Stimulated activated CD4-positive, alpha-beta T cell treated with anti-CD3 and anti-CD28 coated beads, Interleukin-2, amount 100 ng/mL, for 24 hours (primary cell): ENCODE results near the gene PEX11B.
"Not testable (repeated sequence)": the region's sequence is repeated elsewhere in the genome, so short reads cannot be mapped to it uniquely, and the experiment has no call there.

ENCODE experiments used
- DNase-seq, 2 donors: peaks; one replicate each; pipeline ENCODE4 v3.0.0-alpha.2; 2020

PEX11B gene

DNA sequence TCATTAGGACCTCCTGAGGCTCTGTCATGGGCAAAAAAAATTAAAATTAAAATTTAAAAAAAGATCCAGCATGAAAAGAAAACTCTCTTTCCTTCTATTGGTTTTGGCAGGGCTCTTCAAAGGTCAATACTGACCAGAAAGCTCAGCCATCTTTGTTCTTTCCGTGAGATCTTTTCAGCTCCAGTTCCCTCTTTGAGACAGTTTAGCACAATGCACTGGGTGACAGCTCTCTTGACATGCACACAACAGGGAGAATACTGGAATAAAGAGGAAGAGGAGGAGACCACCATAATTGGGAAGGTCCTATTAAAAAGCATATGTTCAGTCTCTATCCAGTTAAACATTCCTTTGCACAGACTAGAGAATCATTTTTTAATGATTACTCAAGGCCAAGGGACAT, 33.0 kb upstream of the PEX11B start:
- DNase-seq: no peak

DNA sequence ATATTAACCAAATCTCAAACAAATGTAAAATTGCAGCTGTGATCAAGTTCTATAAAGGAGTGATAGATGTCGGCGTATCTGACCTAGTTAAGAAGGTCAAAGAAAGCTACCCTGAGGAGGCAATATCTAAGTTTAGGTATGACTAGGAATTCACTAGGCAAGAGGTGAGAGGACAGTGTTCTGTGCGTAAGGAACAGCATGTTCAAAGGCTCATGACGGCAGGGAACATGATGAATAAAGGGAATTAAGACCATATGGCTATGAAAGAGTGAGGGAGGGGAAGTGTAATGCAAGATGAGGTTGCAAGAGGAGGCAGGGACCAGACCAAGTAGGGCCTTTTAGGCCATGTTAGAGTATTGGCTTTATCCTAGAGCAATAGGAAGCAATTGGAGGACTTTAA, 30.7 kb upstream of the PEX11B start:
- no peak for DNase-seq

DNA sequence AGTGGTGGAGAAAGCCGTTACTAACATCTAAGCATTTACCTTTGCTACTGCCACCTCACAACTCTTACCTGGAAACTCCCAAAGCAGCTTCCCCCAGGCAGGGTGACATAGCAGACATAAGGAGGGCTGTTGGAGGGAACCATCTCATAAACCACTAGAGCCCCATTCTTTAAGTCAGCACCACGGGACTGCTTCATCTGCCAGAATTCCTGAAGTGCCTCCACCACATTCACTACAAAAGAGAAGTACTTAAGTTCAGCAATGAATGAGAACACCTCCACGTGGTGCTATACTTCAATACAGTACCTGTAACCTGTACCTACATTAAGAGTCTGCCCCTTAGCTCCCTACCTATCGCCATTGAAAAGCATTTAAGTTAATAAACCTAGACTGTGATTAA, 29.0 kb upstream of the PEX11B start:
- DNase-seq: no peak

DNA sequence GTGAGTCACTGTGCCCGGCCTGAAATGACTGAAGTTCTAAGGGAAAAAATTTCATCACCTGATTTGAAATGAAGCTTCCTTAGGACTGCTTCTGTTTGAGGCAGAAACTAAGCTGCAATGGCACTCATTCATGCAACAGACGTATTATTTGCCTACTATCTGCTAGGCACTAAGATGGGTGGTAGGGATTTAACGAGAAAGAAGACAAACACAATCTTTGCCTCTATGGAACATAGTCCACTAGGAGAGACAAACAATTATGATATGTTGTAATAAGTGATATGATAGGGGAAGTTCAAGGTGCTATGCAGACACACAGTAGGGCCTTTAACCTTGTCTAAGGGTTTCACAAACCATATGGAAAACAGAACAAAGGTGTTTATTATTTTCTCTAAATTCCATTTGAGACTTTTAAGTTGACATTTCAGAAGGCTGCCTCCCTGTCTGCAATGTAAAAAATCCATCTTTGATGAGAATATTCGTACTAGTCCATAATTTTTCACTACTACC, 28.0 kb upstream of the PEX11B start:
- DNase-seq: no peak

DNA sequence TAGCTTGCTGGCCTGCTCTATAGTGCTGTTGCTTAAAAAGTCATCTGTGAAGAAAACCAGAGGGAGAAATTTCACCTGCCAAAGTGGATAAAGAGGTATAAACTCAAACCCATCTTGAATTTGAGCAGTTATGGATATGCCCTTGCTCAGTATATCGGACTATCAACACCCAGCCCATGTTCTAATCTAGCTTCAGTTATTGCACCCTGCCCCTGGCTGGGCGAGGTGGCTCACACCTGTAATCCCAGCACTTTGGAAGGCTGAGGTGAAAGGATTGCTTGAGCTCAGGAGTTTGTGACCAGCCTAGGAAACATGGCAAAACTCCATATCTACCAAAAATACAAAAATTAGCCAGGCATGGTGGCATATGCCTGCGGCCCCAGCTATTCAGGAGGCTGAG, 26.0 kb upstream of the PEX11B start:
- DNase-seq: no peak

DNA sequence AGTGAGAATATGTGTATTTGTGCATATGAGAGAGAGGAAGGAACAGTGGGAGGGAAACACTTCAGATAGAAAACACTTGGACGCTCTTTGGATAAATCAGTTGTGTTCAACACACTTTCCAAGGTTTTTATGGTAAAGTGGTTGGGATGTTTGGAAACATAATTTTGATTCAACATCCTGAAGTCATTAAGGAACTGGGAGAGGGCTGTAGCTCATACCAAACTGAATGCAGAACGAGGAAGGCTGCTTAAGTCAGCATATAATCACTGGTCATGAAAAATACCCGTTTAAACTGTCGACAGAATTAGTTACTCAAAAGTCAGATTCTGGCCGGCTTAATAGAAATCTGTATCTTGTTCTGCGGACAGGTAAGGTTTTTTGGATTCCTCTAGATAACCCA, 24.4 kb upstream of the PEX11B start:
- DNase-seq: no peak

DNA sequence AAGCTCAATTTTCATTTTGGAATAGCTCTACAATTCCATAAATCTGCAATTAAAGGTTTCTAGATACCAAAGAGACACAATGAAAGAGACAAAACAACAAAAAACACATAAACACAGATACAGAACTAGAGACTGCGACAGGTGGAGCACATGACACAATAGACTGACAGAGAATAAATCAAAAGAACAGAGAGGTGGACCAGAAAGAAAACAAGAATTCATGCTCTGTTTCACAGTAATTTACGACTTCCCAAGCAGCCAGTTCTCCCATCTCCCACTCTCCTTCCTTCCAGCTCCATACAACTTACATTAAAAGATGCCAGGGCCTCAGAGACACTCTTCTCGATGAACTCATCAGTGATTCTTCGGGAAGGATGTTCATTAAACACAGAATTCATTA, 23.9 kb upstream of the PEX11B start:
- no peak for DNase-seq

DNA sequence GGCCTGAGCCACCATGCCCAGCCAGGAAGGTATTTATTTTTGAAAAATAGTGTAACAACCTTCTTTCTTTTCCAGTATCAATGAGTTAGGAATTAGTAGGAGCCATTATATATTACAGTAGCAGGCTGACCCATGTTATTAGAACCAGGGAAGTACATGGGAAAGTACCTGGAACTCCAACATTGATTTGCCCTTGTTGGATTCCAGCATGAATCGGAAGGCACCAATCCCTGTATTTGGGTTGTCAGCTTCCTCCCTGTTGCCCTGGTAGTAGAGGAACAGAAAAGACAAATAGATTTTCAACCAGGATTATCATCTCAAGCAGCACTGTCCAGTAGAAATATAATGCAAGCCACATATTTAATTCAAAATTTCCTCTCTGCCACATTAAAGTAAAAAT, 18.9 kb upstream of the PEX11B start:
- no peak for DNase-seq

DNA sequence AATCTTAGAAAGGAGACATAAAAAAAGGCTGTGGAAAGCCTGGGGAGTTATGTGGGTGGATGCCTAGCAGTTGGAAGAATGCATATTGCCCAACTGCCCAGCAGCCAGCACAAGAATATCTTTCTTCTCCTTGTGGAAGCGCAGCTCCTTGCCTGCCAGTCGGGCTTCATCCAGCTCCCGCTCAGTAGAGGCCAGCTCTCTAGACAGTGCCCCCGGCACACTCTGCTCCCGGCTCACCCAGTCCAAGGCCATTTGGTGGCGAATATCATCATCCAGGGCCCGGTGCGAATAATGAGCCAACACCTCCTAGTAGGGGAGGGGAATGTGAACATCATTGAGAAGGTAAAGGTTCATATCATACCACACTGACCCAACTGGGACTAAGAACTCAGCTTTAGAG, 17.7 kb upstream of the PEX11B start:
- DNase-seq: no peak

DNA sequence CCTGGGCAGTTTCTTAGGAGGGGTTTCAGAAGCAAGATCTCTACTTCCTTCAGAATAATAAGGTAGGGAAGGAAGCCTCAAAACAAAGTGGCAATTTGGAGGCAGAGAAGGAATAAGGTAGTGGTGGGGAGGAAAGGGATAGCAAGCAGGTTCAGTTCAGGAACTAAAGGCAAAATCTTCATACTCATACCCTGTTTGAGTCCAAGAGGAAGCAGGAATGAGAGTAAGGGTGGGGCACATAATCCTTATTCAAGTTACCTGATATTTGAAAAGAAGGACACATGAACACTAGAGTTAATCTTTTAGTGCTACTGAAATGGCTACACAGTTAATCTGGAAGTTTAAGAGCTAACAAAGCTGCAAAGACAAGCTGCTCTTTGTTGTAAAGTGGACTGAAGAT, 17.2 kb upstream of the PEX11B start:
- DNase-seq: no peak

DNA sequence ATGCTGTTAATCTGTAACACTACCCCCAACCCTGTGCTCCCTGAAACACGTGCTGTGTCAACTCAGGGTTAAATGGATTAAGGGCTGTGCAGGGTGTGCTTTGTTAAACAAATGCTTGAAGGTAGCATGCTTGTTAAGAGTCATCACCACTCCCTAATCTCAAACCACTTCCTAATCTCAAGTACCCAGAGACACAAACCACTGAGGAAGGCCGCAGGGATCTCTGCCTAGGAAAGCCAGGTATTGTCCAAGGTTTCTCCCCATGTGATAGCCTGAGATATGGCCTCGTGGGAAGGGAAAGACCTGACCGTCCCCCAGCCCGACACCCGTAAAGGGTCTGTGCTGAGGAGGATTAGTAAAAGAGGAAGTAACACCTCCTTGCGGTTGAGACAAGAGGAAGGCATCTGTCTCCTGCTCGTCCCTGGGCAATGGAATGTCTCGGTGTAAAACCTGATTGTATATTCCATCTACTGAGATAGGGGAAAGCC, 14.0 kb upstream of the PEX11B start:
- DNase-seq: peak in 1 of 2 donors; percentile 33

DNA sequence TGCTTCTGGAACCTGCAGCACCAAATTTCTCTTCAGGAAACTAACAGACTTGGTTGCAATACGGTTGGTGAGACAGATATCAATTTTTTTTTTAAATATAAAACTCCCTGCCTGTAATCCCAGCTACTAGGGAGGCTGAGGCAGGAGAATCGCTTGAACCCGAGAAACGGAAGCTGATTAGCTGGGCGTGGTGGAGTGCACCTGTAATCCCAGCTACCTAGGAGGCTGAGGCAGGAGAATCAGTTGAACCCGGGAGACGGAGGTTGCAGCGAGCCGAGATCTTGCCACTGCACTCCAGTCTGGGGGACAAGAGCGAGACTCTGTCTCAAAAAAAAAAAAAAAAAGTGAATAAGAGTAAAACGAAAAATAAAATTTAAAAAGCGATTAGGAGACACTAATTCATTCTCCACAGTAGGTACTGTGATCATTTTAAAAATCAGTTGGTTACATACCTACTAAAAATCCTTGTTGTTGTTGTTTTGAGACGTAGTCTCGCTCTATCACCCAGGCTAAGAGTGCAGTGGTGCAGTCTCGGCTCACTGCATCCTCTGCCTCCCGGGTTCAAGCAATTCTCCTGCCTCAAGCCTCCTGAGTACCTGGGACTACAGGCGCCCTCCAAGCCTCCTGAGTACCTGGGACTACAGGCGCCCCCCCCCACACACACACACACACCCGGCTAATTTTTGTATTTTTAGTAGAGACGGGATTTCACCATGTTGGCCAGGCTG, 9.6 kb upstream of the PEX11B start:
- peak in 1 of 2 donors; percentile 30 for DNase-seq

DNA sequence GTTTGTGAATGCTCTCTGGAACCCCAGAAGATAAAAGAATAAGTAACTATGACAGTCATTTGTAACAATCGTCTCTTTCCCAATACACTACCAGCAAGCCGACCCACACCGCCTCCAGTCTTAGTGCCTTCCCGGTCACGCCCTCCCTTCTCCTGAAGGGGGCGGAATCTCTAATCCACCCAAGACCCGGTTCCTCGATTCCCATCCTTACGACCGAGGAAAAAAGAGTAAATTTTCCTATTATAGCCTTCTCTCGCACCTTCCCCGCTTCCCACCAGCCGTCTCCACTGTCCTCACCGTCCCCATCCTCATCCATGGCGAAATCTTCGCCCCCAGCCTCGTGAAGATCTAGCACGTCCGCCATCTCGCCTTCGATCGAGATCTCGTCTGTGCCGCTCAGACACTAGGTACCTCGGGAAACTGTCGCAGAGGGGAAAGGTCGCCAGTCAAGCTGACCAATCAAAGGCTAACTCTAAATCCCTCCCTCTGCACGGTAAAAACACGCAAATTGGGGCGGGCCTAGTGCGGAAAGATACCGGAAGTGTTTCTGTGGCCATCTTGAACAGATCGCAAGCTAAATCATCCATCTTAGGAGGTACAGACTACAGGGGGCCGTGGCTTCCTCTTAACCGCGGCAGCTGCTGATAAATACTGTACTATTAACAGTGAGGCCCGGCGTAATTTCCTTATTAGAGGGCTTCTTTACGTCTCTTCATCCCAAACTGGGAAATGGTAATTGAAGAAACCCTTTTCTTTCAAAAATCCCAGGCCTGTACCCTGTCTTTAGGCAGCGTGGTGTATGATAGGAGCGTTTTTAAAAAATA, 8.8 kb upstream of the PEX11B start, which contains the start of gene RBM8A:
Gene RBM8A (minus strand): TSS at position 422 of the 824 bp plus-strand sequence. CDS start 58 bp downstream, at position 364.
- peak; percentile 89 to 92 for DNase-seq

DNA sequence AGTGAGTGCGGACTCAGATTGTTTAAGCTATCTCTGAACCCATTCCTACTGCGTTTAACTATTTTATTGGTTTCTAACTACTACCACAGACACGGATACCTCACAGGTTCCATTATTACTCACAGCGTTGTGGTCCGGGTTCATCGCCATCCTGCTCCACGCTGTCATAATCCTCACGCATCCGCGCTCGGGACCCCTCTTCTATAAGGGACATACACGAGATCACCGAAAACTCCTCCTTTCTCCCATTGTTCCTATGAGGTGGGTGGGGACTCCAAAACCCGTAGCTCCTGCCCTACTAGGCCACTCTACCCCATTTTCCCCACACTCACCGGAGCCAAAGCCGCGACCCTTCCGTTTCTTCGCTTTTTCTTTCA, 8.2 kb upstream of the PEX11B start:
- DNase-seq: peak; percentile 60 to 64

DNA sequence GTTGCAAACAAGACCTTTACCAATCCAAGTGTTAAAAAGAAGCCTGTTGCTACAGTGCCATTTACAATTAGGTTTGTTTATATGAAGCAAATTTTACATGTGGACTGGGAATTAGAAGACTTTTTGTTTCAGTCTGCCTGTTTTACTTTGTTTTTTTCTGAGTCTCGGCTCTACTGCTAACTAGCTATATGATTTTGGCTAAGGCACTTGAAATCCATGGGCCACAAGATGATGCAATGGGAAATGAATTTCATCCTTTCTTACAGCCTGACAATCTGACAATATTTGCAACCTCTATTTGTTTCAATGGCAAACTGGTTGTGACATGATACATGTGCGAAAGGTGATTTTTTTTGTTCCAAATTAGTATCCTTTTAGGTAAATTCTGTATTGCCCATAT, 3.7 kb upstream of the PEX11B start:
- DNase-seq: no peak

DNA sequence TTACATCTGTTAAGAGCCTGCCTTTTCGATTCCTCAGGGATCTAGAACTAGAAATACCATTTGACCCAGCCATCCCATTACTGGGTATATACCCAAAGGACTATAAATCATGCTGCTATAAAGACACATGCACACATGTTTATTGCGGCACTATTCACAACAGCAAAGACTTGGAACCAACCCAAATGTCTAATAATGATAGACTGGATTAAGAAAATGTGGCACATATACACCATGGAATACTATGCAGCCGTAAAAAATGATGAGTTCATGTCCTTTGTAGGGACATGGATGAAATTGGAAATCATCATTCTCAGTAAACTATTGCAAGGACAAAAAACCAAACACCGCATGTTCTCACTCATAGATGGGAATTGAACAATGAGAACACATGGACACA, 1.8 kb upstream of the PEX11B start:
- not testable (repeated sequence) for DNase-seq

DNA sequence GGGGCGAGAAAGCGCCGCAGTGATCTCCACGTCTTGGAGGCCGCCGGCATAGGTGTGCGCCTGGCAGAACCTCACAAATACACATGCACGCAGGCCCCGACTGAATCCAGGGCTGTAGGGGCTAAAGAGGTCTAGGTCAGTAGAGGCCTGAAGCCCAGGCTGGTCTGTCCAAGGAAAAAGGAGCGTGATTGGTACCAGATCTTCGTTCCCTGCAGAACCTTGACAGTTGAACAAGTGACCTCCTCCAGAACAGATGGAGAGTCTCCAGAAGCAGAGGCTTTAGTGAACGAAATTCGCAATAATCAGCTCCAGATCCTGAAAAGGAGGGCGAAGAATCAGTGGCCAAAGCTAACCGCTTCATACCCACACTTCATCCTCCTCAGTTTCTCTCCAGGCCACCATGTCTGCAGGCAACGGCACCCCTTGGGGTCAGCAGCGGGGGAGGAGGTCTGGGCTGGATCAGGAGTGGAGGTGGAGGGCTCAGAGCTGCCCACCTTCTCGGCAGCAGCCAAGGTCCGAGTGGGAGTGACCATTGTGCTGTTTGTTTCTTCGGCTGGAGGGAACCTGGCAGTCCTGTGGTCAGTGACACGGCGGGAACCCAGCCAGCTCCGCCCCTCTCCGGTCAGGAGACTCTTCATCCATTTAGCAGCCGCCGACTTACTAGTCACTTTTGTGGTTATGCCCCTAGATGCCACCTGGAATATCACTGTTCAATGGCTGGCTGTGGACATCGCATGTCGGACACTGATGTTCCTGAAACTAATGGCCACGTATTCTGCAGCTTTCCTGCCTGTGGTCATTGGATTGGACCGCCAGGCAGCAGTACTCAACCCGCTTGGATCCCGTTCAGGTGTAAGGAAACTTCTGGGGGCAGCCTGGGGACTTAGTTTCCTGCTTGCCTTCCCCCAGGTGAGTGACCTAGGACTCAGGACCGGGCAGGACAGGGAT, 749 bp upstream of the PEX11B start:
- DNase-seq: peak; percentile 27 to 35

DNA sequence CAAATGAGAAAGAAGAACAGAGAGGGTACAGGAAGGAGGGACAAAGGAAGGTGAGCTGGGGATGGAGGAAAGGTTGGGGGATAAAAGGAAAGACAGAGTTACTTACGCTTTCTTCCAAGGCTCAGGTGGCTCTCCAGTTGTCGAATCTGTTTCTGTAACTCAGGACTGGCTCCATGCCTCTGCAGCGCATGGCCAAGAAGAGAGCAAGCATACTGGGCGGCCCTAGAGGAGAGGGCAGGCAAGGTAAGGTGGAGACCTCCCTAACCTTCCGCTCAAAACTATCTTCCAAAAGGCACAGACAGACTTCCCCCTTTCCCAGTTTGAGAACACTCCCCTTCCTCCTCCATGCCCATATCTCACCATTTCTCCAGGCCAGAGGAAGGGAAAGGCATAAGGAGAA, 922 bp downstream of the PEX11B start:
- no peak for DNase-seq

DNA sequence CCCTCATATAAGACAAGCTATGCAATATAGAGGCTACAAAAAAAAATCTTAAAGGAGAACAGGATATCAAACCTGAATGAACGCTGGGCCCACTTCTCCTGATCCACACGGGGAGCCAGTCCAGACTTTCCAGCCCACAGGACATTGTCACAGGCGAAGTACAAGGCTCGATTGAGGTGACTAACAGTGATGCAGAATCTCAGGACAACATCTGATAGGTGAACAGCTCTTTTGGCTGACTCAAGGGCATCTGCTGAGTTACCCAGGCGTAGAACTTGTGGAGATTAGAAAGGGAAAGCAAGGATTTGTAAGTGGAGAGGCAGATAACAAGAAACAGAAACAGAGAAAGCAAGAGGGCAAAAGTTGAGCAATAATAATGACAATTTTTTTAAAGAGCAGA, 1.8 kb downstream of the PEX11B start:
- DNase-seq: no peak

DNA sequence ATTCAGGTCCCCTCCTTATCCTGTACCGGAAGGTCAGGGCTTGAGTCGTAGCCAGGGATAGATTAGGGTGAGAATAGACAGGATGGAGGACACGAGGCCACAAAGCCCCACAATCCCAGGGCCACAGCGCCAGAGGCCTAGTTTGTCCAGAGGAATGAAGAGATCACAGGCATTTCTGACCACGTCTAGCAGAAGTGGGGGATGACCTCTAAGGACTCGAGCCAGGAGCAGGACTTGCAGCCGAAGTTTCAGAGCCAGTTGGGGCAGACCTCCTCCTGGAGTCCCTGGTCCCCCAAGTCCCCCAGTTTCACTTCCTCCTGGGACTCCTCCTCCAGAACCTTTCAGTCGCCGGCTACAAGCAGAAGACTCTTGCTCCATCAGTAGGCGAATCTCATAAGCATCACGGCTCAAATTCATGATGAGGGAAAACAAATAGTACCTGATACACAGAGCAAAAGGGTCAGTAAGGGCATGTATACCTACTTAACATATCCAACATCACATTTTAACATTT, 6.3 kb downstream of the PEX11B start:
- DNase-seq: no peak

DNA sequence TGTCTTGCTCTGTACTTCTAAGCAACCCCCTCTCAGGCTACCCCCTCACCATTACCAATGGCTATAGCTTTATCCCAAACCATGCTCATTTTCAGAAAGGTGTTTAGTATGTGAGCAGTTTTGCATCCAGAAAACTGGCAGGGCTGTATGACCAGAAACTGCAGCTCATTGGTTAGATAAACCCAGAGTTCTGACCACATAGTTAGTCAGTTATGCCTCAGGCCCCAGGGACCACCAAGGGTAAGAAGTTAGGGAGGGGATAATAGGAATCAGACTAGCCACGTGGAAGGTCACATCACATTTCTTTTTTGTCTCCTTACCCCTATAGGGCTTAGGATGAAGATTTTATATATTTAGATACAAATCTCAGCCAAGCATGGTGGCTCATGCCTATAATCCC, 9.9 kb downstream of the PEX11B start:
- no peak for DNase-seq

DNA sequence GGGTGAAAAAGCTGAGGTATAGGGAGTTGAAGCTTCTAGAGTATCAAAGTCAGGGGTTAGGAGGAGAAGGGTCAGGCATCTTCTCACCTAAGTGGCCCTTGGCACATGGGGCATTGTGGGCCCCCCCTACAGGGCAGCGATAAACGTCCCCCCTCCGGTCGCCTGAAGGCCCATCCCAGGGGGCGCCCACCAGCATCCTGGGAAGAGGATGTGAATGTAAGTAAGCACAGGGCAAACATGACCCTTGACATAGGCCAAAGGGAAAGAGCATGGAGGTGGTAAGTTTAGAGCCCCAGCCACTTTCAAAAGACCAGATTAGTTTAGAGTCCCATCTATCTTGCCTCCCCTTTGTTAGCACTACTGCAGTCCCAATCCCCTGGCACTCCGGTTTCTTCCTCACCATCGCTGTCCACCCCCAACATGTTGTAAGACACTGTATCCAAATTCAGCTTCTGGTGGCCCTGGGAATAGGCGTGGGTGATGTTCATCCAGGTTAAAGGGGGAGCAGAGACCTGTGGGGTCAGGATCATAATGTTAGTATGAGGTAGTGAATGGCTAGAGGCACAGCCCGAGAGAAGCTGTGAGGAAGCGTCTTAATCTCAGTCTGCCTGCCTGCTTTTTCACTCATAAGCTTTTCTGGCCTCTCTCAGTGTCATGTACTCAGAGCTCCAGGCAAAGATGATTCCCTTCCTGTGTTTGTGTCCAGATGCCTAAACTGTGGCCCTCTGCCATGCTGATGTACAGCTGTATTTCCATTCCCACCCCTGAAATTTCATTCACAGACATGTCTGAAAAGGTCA, 11.4 kb downstream of the PEX11B start:
- DNase-seq: no peak
